ENCODE measurements around the gene WDR77.

WDR77 gene

GRCh38 chr1:111448918-111449702 lies at the start of gene WDR77, which contains the start of gene ATP5PB:
WDR77 (minus strand) TSS chr1:111449256; CDS start chr1:111449169, 87 bp downstream.
ATP5PB (plus strand) TSS chr1:111449464; CDS start chr1:111449542, 78 bp downstream.
- peak; percentile 95 for DNase-seq

DNA sequence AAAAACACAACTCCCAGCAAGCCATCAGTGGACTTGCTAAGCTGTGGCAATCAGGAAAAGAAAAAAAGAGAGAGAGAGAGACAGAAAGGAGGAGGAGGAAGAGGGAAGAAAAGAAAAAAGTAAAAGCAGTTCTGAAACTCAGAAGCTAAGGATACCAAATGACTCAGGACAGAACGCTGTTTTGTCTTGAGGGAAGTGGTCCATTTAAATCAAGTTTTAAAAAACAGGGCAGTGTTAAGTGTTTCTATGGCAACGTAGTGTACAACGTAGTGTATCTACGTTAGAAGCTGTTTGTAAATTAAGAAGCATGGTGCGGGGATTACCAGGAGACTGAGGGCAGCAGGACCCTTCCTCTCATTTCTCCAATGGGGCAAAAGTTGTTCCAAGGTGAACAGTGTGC lies 48.5 kb upstream of the WDR77 start:
- DNase-seq: no peak

DNA sequence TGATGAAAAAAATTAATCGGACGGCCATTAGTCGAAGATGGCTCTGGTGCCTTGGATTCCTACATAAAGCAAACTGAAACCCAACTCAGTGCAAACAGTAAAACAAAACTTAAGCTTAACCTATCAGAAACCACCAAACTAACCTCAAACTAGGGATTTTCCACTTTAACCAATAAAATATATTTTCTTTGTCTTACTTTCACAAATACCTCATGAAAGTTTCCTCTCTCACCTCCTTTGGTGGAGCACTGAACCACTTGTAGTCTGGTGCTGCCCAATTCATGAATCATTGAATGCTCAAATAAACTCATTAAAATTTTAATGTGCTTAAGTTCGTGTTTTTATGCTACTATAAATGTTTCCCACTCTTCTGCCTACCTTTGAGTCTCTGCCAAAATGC lies 47.3 kb upstream of the WDR77 start:
- no peak for DNase-seq

DNA sequence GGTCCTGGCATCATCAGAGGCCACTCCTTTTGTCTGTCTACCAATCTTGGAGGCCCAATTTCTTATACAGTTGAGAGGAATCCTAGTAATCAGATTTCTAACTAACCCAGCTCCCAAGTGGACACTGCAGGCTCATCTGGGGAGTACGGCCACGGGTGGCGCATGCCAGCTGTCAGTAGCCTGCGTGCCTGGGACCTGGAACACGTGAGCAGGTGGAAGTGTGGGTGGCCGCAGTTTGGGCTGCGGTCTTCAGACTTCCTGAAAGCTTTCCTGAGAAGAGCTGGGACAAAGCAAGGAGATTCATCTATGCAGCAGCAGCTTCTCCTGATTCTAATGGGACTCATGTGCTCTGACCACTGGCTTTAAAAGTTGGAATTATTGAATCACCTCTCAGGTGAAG lies 42.0 kb upstream of the WDR77 start:
- DNase-seq: no peak

DNA sequence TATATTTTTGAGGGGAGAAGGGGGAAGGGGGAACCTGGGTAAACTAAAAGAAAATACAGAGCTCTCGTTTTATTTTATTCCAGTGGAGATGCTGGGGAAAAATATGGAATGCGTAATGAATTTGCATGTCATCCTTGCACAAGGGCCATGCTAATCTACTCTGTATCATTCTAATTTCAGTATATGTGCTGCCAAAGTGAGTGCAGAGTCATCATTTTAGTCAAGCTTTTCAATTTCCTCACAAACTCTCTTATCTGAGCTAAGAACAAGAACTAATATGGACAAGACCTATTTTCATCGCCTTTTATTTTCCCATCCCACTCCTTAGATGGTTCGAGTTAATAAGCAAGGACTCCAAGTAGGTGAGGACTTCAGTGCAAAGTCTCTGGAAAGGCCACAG lies 41.2 kb upstream of the WDR77 start:
- DNase-seq: no peak

DNA sequence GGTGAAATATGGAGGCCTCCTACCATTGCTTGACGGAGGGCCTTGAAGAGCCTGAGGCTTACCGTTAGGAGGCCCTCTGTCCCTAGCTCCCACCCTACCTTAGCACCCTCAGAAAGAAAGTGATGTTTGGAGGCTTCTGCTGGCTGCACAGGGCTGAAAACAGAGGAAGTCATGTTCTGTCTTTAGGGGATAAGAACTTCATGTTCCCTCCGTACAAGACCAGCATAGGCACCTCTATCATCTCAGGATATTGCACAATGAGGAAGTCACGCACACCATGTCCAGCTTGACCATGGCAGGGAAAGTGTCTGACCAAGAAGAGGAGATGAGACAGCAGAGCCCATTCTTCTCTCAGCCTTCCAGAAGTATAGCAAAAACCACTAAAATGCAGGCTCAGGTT lies 40.5 kb upstream of the WDR77 start:
- DNase-seq: no peak

GRCh38 chr1:111488669-111489068 lies 39.6 kb upstream of the WDR77 start:
- no peak for DNase-seq

DNA sequence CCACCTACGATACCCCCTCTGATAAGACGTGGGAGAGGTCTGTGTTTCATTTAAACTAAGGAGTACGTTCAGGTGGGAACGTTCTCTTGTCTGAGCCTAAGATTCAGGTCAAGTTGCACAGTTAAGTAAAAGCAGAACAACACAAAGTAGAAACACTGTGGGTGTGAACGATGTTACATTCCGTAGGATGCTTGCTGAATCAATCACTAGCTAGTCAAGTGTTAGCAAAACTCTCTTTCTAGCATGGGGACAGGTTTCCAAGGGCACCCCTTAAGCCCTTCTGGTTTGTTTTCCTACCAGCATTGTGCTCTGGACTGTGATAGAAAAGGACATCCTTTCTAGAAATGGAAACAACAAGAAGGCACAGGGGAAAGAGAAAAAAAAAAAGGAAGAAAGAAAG lies 38.1 kb upstream of the WDR77 start:
- DNase-seq: no peak

GRCh38 chr1:111486431-111486830 lies 37.4 kb upstream of the WDR77 start:
- DNase-seq: no peak

DNA sequence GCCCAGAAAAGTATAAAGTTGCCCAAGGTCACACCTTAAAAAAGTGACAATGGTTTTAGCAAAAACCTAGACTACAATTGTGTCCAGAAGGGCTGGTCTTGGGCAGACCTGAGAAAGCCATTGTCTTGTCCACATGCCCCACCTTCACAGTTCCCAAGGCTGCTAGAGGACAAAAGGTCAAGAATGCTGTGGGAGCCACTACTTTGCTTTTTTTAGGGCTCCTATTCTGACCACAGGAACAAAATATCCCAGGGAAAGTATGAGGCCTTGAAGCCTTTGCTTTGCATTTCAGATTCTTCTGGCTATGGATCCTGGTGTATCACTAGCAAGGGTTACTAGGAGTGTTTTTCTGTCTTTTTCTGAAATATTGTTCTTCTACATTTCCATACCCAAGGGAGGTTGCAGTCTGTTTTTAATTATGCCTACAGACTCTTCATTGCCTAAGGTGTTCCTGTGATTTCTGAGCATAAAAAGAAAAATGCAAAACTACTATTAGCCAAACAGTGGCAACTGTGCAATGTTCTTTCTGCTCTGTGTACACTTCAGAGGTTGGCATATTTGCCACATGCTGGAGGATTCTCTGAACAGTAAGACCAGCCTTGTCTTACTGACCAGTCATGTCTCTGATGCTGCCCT lies 35.5 kb upstream of the WDR77 start:
- DNase-seq: no peak

DNA sequence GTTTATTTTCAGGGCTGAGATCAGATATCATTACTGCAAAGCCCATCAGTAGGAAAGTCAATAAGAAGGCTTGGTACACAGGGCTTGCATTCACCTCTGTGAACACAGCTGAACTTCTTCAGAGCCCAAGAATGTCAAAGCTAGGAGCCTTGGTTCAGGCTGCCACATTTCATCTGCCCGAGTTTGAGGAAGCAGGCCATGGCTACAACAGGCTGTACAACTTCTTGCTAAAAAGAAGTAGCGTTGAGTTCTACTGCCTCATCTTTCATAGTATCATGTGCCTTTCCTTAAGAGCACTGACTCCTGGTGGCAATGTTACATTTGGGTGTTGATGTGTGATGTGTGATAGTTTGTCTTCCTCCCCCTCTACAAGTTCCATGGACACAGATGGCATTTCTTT lies 34.8 kb upstream of the WDR77 start:
- no peak for DNase-seq

DNA sequence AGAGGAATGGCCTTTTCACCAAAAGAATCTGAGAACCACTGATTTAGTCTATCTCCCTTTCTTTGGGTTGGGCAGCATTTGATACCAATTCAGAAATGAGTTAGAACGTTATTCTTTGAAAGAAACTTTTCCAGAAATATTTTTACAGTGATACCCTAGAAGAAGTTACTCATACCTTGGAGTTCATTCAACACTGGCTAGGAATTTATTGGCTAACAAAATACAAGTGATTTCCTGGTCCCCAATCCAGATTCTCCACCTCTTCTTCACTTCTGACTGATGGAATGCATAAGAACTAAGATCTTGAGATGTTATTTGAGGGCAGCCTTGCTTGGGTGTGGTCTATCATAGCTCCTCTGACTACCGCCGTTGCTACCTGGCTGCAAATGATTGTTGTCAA lies 34.1 kb upstream of the WDR77 start:
- DNase-seq: no peak

GRCh38 chr1:111481387-111482221 lies 32.5 kb upstream of the WDR77 start:
- peak; percentile 69 for DNase-seq

- DNase-seq: no peak
Observed at GRCh38 chr1:111480674-111481073, 31.6 kb upstream of the WDR77 start.

DNA sequence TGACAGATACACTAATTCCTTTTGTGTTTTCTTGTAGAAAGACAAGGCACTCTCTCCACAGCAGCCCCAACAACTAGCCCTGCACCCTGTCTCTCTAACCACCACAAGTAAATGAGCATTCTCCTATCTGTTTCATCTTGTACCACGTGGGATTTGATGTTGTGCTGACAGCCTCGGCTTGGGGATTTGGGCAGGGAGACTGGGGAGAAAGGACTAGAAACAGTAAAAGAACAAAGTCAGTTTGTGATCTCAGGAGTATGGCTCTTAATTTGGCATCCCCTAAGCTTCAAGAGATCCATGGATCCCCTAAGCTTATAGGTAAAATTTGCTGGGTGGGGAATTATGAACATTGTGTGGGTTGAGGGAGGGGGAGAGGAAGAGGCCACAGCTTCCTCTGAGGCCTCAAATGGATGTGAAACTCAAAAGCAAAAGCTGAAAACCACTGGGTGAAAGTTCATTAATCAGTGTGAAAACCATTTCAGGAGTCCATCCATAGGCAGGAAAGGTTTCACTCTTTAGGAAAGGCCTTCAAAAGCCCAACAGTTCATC lies 27.8 kb upstream of the WDR77 start:
- no peak for DNase-seq

- no peak for DNase-seq
Observed at GRCh38 chr1:111476214-111476613, 27.2 kb upstream of the WDR77 start.

GRCh38 chr1:111475701-111476100 lies 26.6 kb upstream of the WDR77 start:
- no peak for DNase-seq

GRCh38 chr1:111474521-111474920 lies 25.5 kb upstream of the WDR77 start:
- no peak for DNase-seq

GRCh38 chr1:111474106-111474505 lies 25.1 kb upstream of the WDR77 start:
- DNase-seq: no peak

DNA sequence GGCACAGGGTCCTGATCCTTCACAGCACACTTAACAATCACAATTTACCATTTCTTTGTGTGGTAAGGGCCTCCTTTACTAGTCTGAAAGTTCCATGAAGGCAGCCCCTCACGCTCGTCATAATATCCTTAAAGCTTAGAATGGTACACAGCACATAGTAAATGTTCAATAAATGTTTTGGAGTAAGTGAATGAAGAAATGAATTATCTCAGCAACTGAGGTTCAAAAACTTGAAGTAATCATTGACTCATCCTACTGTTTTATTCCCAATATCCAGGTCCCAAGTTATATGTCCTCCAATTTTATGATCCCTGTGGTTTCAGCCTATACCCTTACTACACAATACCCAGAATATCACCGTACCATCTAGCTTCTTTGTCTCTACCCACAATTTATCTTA lies 22.5 kb upstream of the WDR77 start:
- no peak for DNase-seq

DNA sequence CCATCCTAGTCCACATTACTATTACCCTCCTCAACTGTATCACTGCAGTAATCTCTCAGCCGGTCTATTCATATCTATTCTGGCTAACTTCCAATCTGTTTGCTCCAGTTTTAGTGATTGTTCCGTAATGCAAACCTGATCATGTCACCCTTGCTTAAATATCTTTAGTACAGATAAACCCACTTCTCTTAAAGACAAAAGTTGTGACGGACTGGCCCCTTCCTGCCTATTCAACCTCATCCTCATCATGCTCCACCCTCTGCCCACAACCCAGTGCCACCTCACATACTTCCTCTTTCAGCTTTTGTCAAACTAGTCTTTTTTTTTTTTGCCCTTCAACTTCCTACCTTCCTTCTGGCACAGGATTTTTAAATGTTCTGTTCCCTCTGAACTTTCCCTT lies 22.0 kb upstream of the WDR77 start:
- no peak for DNase-seq

DNA sequence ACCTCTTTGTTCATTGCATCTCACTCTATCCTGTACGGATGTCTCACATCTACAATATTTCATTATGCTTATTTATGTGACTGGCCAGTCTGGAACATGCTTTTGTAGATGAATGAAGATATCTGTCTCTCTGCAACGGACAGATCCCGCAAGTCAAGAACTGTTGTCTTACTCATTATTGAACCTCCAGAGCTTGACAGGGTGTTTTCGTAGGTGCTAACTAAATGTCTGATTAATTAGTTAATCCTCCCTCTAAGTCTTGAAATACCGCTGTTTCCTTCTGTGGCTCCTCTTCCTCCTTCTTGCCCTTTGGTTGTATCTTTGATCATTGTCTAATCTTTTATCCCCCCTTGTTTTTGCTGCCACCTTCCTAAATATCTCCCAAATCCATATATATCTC lies 21.5 kb upstream of the WDR77 start:
- no peak for DNase-seq

DNA sequence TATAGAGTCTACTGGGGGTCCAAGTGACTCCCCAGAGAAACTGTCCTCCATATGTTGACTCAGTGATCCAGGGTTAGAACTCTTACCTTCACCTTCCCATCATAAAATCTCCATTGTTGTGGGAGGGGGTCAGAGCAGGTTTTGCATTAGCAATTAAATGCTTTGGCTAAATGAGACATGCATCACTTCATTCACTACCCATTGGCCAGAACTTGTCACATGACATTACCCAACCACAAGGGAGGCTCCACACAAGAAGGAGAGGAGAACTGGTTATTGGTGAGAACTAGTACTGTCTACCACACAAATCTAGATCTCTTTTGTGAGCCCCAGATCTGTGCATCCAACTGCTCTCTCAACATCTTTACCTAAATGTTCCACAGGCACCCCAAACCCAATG lies 20.5 kb upstream of the WDR77 start:
- DNase-seq: no peak
